ENCODE measurements around the gene COMMD7. TPM values are rescaled to one million over a fixed set of nuclear protein-coding genes. Genes with fewer than 3 reads are reported as not detected.

The COMMD7 gene
- polyA plus RNA-seq, 1 donor from 2014 or later, result 35.6 TPM

DNA sequence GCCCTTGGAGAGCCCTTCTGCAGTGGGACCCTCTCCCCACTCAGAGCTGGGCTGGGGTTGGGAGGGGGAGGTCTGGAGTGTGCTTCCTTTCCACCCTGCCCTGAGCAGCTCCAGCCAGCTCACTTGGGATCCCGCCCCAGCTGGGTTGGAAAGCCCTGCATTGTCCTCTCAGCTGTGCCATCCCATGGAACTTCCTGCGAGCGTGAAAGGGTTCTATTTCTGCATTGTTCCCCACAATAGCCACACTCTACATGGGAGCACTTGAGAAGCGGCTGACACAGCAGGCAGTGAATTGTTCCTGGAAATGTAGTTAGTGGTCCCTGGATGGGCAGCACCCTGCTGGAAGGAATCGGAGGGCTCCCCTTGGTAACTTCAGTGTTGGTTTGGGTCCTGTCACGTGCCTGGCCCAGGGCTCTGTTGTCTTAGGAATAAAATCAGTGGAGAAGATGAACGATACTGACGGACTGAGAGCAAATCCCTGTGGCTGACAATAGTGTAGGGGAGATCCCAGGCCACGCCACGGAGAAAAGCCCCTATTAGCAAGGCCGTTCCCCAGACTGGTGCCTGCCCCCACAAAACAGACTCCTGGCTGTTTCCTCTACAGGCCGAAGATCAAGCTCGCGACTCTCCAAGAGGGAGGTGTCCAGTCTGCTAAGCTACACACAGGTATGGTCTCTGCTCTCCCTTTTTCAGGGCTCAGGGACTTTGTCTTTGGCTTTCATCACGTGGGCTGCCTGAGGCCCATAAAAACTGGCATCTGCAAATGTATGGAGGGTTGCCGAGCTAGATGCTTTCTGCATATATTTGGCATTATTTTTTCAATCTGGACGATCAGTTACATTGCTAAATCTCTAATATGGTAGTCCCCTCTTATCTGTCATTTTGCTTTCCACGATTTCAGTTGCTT, 37.7 kb upstream of the COMMD7 start:
- no peak for TF ChIP-seq EZH2 (IDR thresholded peaks at IDR 0.05; ENCODE audit: borderline replicate concordance, insufficient read depth, low read length, poor library complexity, severe bottlenecking)
- no peak for TF ChIP-seq RAD21 (conservative IDR thresholded peaks at IDR 0.05)
- no peaks in the 10 kb centered on the region for H3K27me3 ChIP-seq (ENCODE audit: insufficient read depth, low read depth, low read length)
- H3K9me3 ChIP-seq (ENCODE audit: low read length), result no peaks in the 10 kb centered on the region
- H3K9me2 ChIP-seq (ENCODE audit: insufficient read depth, low read length), result no peaks in the 10 kb centered on the region
- H3K4me2 ChIP-seq (ENCODE audit: low read length), result no peak overlapping the region
- no peak overlapping the region for H3K27ac ChIP-seq (ENCODE audit: low read length)
- peaks cover 2% of the 10 kb centered on the region for H3K79me2 ChIP-seq (replicated peaks; ENCODE audit: insufficient read depth, low read length)
- H3K9ac ChIP-seq (ENCODE audit: low read length), result no peak overlapping the region
- no peaks in the 10 kb centered on the region for H3F3A ChIP-seq (ENCODE audit: insufficient read depth, low read length, poor library complexity, severe bottlenecking)
- H2AFZ ChIP-seq (ENCODE audit: low read depth, low read length), result no peak overlapping the region
- no peaks in the 10 kb centered on the region for H4K20me1 ChIP-seq (ENCODE audit: insufficient read depth)
- no peaks in the 10 kb centered on the region for H3K36me3 ChIP-seq (ENCODE audit: insufficient read depth, low read length)
- H3K4me3 ChIP-seq (ENCODE audit: low read length), result peak overlapping the region; percentile 10

DNA sequence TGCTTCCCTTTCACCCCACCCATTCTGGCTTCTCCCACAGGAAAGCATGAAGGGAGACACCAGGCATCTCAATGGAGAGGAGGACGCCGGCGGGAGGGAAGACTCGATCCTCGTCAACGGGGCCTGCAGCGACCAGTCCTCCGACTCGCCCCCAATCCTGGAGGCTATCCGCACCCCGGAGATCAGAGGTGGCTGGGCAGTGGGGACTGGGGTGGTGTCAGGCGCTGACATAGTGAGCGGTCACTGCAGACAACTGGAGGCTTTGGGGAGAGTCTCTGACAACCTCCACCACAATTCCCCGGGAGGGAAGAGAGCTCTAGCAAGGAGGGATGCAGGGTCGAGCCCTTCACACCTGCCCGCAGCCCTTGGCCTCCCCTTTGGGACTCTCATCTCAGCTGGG, 37.0 kb upstream of the COMMD7 start:
- no peak overlapping the region for H3K9ac ChIP-seq (ENCODE audit: low read length)
- no peaks in the 10 kb centered on the region for H3K9me2 ChIP-seq (ENCODE audit: insufficient read depth, low read length)
- H2AFZ ChIP-seq (ENCODE audit: low read depth, low read length), result no peak overlapping the region
- H3K4me3 ChIP-seq (ENCODE audit: low read length), result peak overlapping the region; percentile 10
- TF ChIP-seq, protein P1, sequence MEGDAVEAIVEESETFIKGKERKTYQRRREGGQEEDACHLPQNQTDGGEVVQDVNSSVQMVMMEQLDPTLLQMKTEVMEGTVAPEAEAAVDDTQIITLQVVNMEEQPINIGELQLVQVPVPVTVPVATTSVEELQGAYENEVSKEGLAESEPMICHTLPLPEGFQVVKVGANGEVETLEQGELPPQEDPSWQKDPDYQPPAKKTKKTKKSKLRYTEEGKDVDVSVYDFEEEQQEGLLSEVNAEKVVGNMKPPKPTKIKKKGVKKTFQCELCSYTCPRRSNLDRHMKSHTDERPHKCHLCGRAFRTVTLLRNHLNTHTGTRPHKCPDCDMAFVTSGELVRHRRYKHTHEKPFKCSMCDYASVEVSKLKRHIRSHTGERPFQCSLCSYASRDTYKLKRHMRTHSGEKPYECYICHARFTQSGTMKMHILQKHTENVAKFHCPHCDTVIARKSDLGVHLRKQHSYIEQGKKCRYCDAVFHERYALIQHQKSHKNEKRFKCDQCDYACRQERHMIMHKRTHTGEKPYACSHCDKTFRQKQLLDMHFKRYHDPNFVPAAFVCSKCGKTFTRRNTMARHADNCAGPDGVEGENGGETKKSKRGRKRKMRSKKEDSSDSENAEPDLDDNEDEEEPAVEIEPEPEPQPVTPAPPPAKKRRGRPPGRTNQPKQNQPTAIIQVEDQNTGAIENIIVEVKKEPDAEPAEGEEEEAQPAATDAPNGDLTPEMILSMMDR (IDR thresholded peaks at IDR 0.05; ENCODE audit: poor library complexity, severe bottlenecking), result no peak
- TF ChIP-seq, protein P2, sequence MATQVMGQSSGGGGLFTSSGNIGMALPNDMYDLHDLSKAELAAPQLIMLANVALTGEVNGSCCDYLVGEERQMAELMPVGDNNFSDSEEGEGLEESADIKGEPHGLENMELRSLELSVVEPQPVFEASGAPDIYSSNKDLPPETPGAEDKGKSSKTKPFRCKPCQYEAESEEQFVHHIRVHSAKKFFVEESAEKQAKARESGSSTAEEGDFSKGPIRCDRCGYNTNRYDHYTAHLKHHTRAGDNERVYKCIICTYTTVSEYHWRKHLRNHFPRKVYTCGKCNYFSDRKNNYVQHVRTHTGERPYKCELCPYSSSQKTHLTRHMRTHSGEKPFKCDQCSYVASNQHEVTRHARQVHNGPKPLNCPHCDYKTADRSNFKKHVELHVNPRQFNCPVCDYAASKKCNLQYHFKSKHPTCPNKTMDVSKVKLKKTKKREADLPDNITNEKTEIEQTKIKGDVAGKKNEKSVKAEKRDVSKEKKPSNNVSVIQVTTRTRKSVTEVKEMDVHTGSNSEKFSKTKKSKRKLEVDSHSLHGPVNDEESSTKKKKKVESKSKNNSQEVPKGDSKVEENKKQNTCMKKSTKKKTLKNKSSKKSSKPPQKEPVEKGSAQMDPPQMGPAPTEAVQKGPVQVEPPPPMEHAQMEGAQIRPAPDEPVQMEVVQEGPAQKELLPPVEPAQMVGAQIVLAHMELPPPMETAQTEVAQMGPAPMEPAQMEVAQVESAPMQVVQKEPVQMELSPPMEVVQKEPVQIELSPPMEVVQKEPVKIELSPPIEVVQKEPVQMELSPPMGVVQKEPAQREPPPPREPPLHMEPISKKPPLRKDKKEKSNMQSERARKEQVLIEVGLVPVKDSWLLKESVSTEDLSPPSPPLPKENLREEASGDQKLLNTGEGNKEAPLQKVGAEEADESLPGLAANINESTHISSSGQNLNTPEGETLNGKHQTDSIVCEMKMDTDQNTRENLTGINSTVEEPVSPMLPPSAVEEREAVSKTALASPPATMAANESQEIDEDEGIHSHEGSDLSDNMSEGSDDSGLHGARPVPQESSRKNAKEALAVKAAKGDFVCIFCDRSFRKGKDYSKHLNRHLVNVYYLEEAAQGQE (IDR thresholded peaks at IDR 0.05; ENCODE audit: borderline replicate concordance), result no peak
- TF ChIP-seq SMC3 (conservative IDR thresholded peaks at IDR 0.05; ENCODE audit: poor library complexity), result no peak
- no peak for TF ChIP-seq RAD21 (conservative IDR thresholded peaks at IDR 0.05)
- no peak for TF ChIP-seq TAF1 (IDR thresholded peaks at IDR 0.05; ENCODE audit: low read depth)
- no peak for TF ChIP-seq EP300 (conservative IDR thresholded peaks at IDR 0.05; ENCODE audit: poor library complexity, severe bottlenecking)
- no peak for TF ChIP-seq EZH2 (IDR thresholded peaks at IDR 0.05; ENCODE audit: borderline replicate concordance, insufficient read depth, low read length, poor library complexity, severe bottlenecking)
- no peak for TF ChIP-seq POLR2AphosphoS5 (IDR thresholded peaks at IDR 0.05)
- TF ChIP-seq MXI1 (conservative IDR thresholded peaks at IDR 0.05; ENCODE audit: poor library complexity, severe bottlenecking), result no peak
- no peak overlapping the region for H3K4me2 ChIP-seq (ENCODE audit: low read length)
- no peaks in the 10 kb centered on the region for H3F3A ChIP-seq (ENCODE audit: insufficient read depth, low read length, poor library complexity, severe bottlenecking)
- no peak overlapping the region for H3K27ac ChIP-seq (ENCODE audit: low read length)
- no peaks in the 10 kb centered on the region for H4K20me1 ChIP-seq (ENCODE audit: insufficient read depth)
- H3K27me3 ChIP-seq (ENCODE audit: insufficient read depth, low read depth, low read length), result no peaks in the 10 kb centered on the region
- peaks cover 2% of the 10 kb centered on the region for H3K79me2 ChIP-seq (replicated peaks; ENCODE audit: insufficient read depth, low read length)
- no peaks in the 10 kb centered on the region for H3K9me3 ChIP-seq (ENCODE audit: low read length)
- no peaks in the 10 kb centered on the region for H3K36me3 ChIP-seq (ENCODE audit: insufficient read depth, low read length)

Measured in neural cell (in vitro differentiated cells).